ENCODE measurements around the gene TEX22. TPM values are rescaled to one million over a fixed set of nuclear protein-coding genes. Genes with fewer than 3 reads are reported as not detected.

The TEX22 gene
- total and polyA plus RNA-seq, 11 donors = 0.06 to 1.8 (median 0.60) TPM; not detected in 3

DNA sequence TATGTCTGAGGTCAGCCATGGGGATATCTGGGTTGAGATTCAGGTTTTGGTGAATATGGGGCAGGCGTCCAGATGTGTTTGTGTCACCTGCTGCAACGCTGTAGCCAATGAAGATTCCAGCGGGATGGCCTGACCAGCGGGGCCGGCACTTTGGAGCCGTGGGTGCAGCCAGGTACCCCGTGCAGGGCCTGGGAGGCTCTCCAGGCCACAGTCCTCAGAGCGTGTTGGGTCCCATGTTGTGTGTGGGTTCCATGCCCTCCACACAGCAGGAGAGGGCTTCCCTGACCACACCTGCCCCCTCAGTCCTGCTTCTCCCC lies 2.8 kb upstream of the TEX22 start:
- ATAC-seq = no peak

DNA sequence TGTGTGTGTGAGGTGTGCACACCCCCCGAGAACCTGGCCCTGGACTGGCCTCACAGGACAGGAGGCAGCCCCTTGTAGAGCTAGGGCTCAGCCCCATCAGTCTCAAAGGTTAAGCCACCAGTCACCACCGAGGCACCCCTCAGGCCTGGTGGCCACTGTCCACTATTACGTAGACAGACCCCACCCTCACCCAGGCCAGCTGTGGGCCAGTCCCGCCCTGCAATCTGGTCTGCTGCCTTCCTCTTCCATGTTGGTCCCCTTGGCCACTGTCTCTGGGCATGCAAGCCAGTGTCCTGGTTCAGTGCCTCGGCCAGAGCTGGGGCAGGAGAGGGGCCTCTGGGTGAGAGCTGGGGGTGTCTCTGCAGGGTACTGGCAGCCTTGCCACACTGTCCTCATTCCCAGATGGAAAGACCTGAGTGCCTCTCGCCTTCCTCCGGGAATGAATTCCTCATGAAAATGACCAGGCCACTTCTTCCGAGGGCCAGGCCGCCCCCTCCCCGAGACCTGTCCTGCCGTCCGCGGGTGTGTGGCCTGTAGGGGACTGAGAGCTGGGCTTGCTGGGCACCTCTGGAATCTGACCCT lies 897 bp upstream of the TEX22 start:
- intact Hi-C loops (cut with DNase I) = loop anchor here in 1 of 10 donors (5.0 kb wide), 1 partner anchor 80 kb away; no protein-coding TSS in a partner anchor
- WGBS, 4 donors = 69 to 85% (median 79%) methylated on average over 10 to 13 of the region's 13 CpGs

More for the DNA sequence above, 2.8 kb upstream of the TEX22 start:
- Histone ChIP-seq H3K4me3 (no peak overlapping the region), H3K36me3 (peaks cover 0 to 25% (median 5%) of the 10 kb centered on the region in 9 donors), H3K9me3 (no peaks in the 10 kb centered on the region), H3K27ac (no peak overlapping the region), H3K27me3 (no peaks in the 10 kb centered on the region), H3K4me1 (peaks cover 0 to 49% (median 23%) of the 10 kb centered on the region in 12 donors)
- DNase-seq = peak in 1 of 5 donors; percentile 22
- intact Hi-C loops (cut with DNase I) = loop anchor here in 1 of 10 donors (5.0 kb wide), 1 partner anchor 82 kb away; no protein-coding TSS in a partner anchor
- no peak for TF ChIP-seq POLR2A (IDR thresholded peaks at IDR 0.05)
- TF ChIP-seq, protein P1, sequence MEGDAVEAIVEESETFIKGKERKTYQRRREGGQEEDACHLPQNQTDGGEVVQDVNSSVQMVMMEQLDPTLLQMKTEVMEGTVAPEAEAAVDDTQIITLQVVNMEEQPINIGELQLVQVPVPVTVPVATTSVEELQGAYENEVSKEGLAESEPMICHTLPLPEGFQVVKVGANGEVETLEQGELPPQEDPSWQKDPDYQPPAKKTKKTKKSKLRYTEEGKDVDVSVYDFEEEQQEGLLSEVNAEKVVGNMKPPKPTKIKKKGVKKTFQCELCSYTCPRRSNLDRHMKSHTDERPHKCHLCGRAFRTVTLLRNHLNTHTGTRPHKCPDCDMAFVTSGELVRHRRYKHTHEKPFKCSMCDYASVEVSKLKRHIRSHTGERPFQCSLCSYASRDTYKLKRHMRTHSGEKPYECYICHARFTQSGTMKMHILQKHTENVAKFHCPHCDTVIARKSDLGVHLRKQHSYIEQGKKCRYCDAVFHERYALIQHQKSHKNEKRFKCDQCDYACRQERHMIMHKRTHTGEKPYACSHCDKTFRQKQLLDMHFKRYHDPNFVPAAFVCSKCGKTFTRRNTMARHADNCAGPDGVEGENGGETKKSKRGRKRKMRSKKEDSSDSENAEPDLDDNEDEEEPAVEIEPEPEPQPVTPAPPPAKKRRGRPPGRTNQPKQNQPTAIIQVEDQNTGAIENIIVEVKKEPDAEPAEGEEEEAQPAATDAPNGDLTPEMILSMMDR (IDR thresholded peaks at IDR 0.05) = no peak
- WGBS, 4 donors = 94 to 97% (median 97%) methylated on average over 8 of the region's 8 CpGs

DNA sequence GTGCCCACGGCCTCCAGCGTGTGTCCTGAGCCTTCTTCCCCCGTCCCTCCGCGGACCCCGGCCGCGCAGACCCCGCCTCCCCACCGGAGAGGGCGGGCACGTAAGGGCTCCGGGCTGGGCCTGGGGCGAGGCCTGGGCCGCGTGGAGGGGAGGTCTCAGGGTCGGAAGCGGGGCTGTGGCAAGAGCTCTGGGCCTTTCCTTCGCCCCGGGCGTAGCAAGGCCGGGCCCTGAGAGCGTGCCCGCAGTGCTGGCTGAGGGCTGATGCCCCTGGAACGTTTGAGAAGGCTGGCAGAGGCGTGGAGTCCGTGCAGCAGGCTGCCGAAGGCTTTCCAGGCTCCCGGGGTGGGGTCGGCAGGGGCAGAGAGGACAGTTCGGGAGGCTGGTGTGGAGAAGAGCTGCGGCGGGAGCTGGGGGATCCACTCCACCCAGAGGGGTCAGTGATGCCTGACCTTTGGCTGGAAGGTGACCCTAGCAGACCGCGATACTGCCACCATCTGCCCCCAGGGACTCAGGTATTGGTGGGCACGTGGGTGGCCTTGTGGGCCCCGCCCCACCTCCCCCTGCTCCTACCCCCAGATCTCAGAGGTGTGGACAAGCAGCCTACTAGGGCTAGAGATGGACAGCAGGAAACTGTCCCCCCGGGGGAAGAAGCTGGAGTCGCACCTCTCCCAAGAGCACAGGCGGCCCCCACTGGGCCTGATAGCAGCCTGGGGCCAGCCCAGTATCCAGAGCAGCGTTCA lies 558 bp downstream of the TEX22 start:
- Histone ChIP-seq H3K27ac (peak overlapping the region; percentile 74 to 97 (median 91)), H3K9me3 (peaks cover 0 to 22% (median 0%) of the 10 kb centered on the region in 12 donors), H3K27me3 (no peaks in the 10 kb centered on the region), H3K36me3 (peaks cover 0 to 25% (median 10%) of the 10 kb centered on the region in 9 donors), H3K4me1 (peaks cover 0 to 37% (median 23%) of the 10 kb centered on the region in 12 donors), H3K4me3 (peak overlapping the region; percentile 74 to 99 (median 85))
- 19 to 27% (median 24%) methylated on average over 32 to 41 of the region's 41 CpGs for WGBS, 4 donors
- DNase-seq = peak in 1 of 5 donors; percentile 55
- peak; percentile 12 to 58 (median 46) for ATAC-seq
- TF ChIP-seq POLR2A (IDR thresholded peaks at IDR 0.05) = no peak
- TF ChIP-seq, protein P1 (IDR thresholded peaks at IDR 0.05) = peak in 5 of 12 donors; percentile 1 to 26 (median 3)
- intact Hi-C loops (cut with DNase I) = loop anchor here in 2 of 10 donors (1.0 to 5.0 kb wide), 3 partner anchors 16 to 91 kb away; no protein-coding TSS in a partner anchor

More for the DNA sequence above, 897 bp upstream of the TEX22 start:
- Histone ChIP-seq H3K4me3 (peak overlapping the region in 11 of 12 donors; percentile 74 to 95 (median 84)), H3K36me3 (peaks cover 0 to 32% (median 10%) of the 10 kb centered on the region in 9 donors), H3K4me1 (peaks cover 0 to 43% (median 23%) of the 10 kb centered on the region in 12 donors), H3K27ac (peak overlapping the region in 11 of 12 donors; percentile 74 to 97 (median 91)), H3K9me3 (peaks cover 0 to 13% (median 0%) of the 10 kb centered on the region in 12 donors), H3K27me3 (no peaks in the 10 kb centered on the region)
- DNase-seq = peak in 4 of 5 donors; percentile 18 to 53 (median 30)
- no peak for TF ChIP-seq POLR2A (IDR thresholded peaks at IDR 0.05)
- TF ChIP-seq, protein P1 (IDR thresholded peaks at IDR 0.05) = no peak
- ATAC-seq = no peak

DNA sequence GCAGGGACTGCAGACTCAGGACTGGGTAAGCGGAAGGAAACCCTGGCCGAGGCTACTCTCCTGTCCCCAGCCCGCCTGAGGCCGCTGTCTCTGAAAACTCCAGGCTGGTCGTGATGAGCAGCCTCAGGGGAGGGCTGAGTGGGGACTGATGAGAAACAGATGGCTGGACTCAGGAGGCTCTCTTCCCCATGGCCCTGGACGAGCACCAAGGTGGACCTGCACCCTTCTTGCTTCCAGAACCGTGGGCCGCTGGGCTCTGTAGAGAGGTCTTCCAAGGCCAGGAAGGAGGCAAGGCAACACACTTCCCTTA lies 1.1 kb downstream of the TEX22 start:
- peaks cover 0 to 24% (median 0%) of the 10 kb centered on the region in 12 donors for H3K9me3 ChIP-seq
- no peaks in the 10 kb centered on the region for H3K27me3 ChIP-seq
- H3K36me3 ChIP-seq = peaks cover 0 to 19% (median 10%) of the 10 kb centered on the region in 9 donors
- peak; percentile 3 to 40 (median 24) for ATAC-seq
- peak overlapping the region; percentile 74 to 99 (median 85) for H3K4me3 ChIP-seq
- TF ChIP-seq, protein P1 (IDR thresholded peaks at IDR 0.05) = no peak
- no peak for TF ChIP-seq POLR2A (IDR thresholded peaks at IDR 0.05)
- intact Hi-C loops (cut with DNase I) = loop anchor here in 2 of 10 donors (2.0 to 5.0 kb wide), 2 partner anchors 15 to 78 kb away; no protein-coding TSS in a partner anchor
- 47 to 65% (median 57%) methylated on average over 5 to 8 of the region's 8 CpGs for WGBS, 4 donors
- H3K27ac ChIP-seq = peak overlapping the region in 10 of 12 donors; percentile 89 to 97 (median 92)
- peaks cover 0 to 33% (median 23%) of the 10 kb centered on the region in 12 donors for H3K4me1 ChIP-seq
- DNase-seq = peak in 3 of 5 donors; percentile 47 to 58 (median 56)
